Heart left ventricle (tissue), 16 donors: ENCODE measurements around the gene TNNI3K. TPM values are rescaled to one million over a fixed set of nuclear protein-coding genes. Genes with fewer than 3 reads are reported as not detected.

Experiments
- ATAC-seq, 4 donors: fragments of 200-7000 bp; cut with Tn5 transposase; one replicate each; pipeline ENCODE4 v1.9.1; 2020 to 2022; ENCODE audit warnings: moderate library complexity in 4 of 4, mild to moderate bottlenecking in 3 of 4, moderate number of reproducible peaks in 1 of 4
- DNase-seq, 5 donors: peaks; one replicate each; pipeline ENCODE4 v3.0.0-alpha.2; 2020
- H3K27ac ChIP-seq, 12 donors: fragments of 200-600 bp; sonication (generic) in 4 of 12; one replicate each; pipeline versions ENCODE4 v1.5.0 to v1.8.0; 2016 to 2022; ENCODE audit warnings: mild to moderate bottlenecking in 2 of 12
- H3K27me3 ChIP-seq, 9 donors: fragments of 200-600 bp; sonication (generic) in 2 of 9; one replicate each; pipeline versions ENCODE4 v1.5.1 to v1.8.0; 2016 to 2022; ENCODE audit warnings: mild to moderate bottlenecking in 3 of 9
- H3K36me3 ChIP-seq, 9 donors: fragments of 200-600 bp; sonication (generic) in 2 of 9; one replicate each; pipeline versions ENCODE4 v1.5.0 to v1.8.0; 2018 to 2022; ENCODE audit warnings: mild to moderate bottlenecking in 2 of 9
- H3K4me1 ChIP-seq, 12 donors: fragments of 200-600 bp; sonication (generic) in 4 of 12; one replicate each; pipeline versions ENCODE4 v1.5.0 to v1.8.0; 2016 to 2022; ENCODE audit warnings: mild to moderate bottlenecking in 3 of 12
- H3K4me3 ChIP-seq, 12 donors: fragments of 200-600 bp; sonication (generic) in 4 of 12; one replicate each; pipeline versions ENCODE4 v1.5.0 to v1.8.0; 2017 to 2022; ENCODE audit warnings: mild to moderate bottlenecking in 9 of 12, moderate library complexity in 4 of 12
- H3K9me3 ChIP-seq, 12 donors: fragments of 200-600 bp; sonication (generic) in 4 of 12; one replicate each; pipeline versions ENCODE4 v1.5.0 to v1.8.0; 2016 to 2022; ENCODE audit warnings: mild to moderate bottlenecking in 1 of 12
- CTCF ChIP-seq, 12 donors: fragments of 200-600 bp; sonication (generic) in 4 of 12; IDR thresholded peaks; one replicate each; pipeline versions ENCODE4 v1.5.0 to v1.8.0; 2018 to 2022; ENCODE audit warnings: antibody characterized with exemption in 12 of 12, mild to moderate bottlenecking in 5 of 12
- POLR2A ChIP-seq, 2 donors: fragments of 450-650 bp; IDR thresholded peaks; one replicate each; pipeline ENCODE4 v1.6.1; 2017; ENCODE audit warnings: antibody characterized with exemption in 2 of 2, mild to moderate bottlenecking in 2 of 2, moderate library complexity in 2 of 2
- WGBS, 4 donors: extraction: QIAGEN DNeasy Blood & Tissue Kit in 2 of 4; methylation state at CpG; one replicate each; pipeline versions ENCODE4 v1.1.5 to v1.1.7; 2013 to 2018; 5-methylcytosine and 5-hydroxymethylcytosine counted together
- intact Hi-C, 10 donors: fragments of 100-400 bp; cut with DNase I; formaldehyde crosslinking; loops; one replicate each; pipeline versions ENCODE4 v1.11.1 to v1.14.2; 2022
- polyA plus RNA-seq, 2 donors: library from polyadenylated mRNA; stranded (reverse); fragments of 200-250 nt; gene quantifications; one replicate each; pipeline ENCODE4 v1.2.3, GENCODE V29; 2013
- total RNA-seq, 9 donors: library from RNA; depleted of rRNA in 2 of 9; stranded (reverse); fragments of >200 nt in 2 of 9; fragmentation: NEBNext Ultra II Directional in 3 of 9; extraction: Animal tissue kit (Norgen Biotek cat#: 25700) in 3 of 9; gene quantifications; one replicate each; pipeline versions ENCODE4 v1.1.0 to v1.2.4, GENCODE V29; 2016 to 2023
- donor health status: ischemic (EF 13 %, LVEDD 7.1; RV severe dilation, severe dysfunction).
- donor health status: healthy with polysubstance abuse.
- donor health status: DM: no; HTN: yes; CAD: no.
- donor health status: DM: no; HTN: no; CAD: no.
- donor health status: ischemic (EF 25% LVEDD 6.9; RV normal size, moderate dysfunction).
- donor health status: ischemic (EF 25% LVEDD 5.7; RV mildly dilated, moderate dysfunction).
- donor health status: healthy.
- donor health status: DM: yes; HTN: yes; CAD: no.
- donor health status: ischemic (EF 35%, LVEDD 5.7; RV mildly dilated, moderate dysfunction).
- donor health status: nonischemic (EF 11% LVEDD 7.7; RV severe dilation, severe dysfunction).
- donor health status: DM: yes; HTN: yes; CAD: no.
- donor health status: PGD.
- donor health status: ischemic (EF 29% LVEDD 5.4; RV normal size, mild dysfunction).
- donor health status: nonischemic (EF 23%, LVEDD 6.1; RV moderate dilation, normal function).

The TNNI3K gene
- total and polyA plus RNA-seq, 11 donors = 11.5 to 108 (median 59.9) TPM

- TF ChIP-seq POLR2A (IDR thresholded peaks at IDR 0.05) (no peak), CTCF (IDR thresholded peaks at IDR 0.05) (no peak)
- DNase-seq = no peak
- Histone ChIP-seq H3K4me3 (no peak overlapping the region), H3K27ac (peak overlapping the region in 5 of 12 donors; percentile 23 to 69 (median 45)), H3K4me1 (peaks cover 0 to 32% (median 7%) of the 10 kb centered on the region in 12 donors), H3K9me3 (no peaks in the 10 kb centered on the region), H3K36me3 (peaks cover 0 to 2% (median 0%) of the 10 kb centered on the region in 9 donors), H3K27me3 (no peaks in the 10 kb centered on the region)
- 44 to 56% (median 53%) methylated on average over 4 of the region's 4 CpGs for WGBS, 4 donors
- ATAC-seq = peak in 1 of 4 donors; percentile 27
- intact Hi-C loops = no loop called here
These were observed 187.5 kb downstream of the TNNI3K start for GRCh38 chr1:74422421-74423292.

GRCh38 chr1:74423471-74423870, 188.3 kb downstream of the TNNI3K start:
- 88 to 94% (median 91%) methylated on average over 2 of the region's 2 CpGs for WGBS, 4 donors
- DNase-seq = no peak
- H3K27ac ChIP-seq = peak overlapping the region in 1 of 12 donors; percentile 23
- no peak for ATAC-seq
- no peaks in the 10 kb centered on the region for H3K36me3 ChIP-seq
- TF ChIP-seq POLR2A (IDR thresholded peaks at IDR 0.05) (no peak), CTCF (IDR thresholded peaks at IDR 0.05) (no peak)
- intact Hi-C loops = no loop called here
- peaks cover 0 to 32% (median 7%) of the 10 kb centered on the region in 12 donors for H3K4me1 ChIP-seq
- no peak overlapping the region for H3K4me3 ChIP-seq
- H3K9me3 ChIP-seq = no peaks in the 10 kb centered on the region
- H3K27me3 ChIP-seq = no peaks in the 10 kb centered on the region

- ATAC-seq (peak; percentile 40 to 74 (median 66)), DNase-seq (no peak)
- Histone ChIP-seq H3K4me3 (no peak overlapping the region), H3K27me3 (no peaks in the 10 kb centered on the region), H3K4me1 (peaks cover 0 to 27% (median 5%) of the 10 kb centered on the region in 12 donors), H3K27ac (peak overlapping the region; percentile 17 to 78 (median 62)), H3K9me3 (no peaks in the 10 kb centered on the region), H3K36me3 (no peaks in the 10 kb centered on the region)
- TF ChIP-seq POLR2A (IDR thresholded peaks at IDR 0.05) (no peak), CTCF (IDR thresholded peaks at IDR 0.05) (no peak)
- intact Hi-C loops = loop anchor here in 2 of 10 donors (5.0 kb wide), 2 partner anchors 33 to 43 kb away; no protein-coding TSS in a partner anchor
- WGBS, 4 donors = 57 to 62% (median 60%) methylated on average over 6 of the region's 6 CpGs
These were observed 190.5 kb downstream of the TNNI3K start for GRCh38 chr1:74425676-74426075.

GRCh38 chr1:74426208-74426937, 191.2 kb downstream of the TNNI3K start:
- DNase-seq = no peak
- TF ChIP-seq POLR2A (IDR thresholded peaks at IDR 0.05) (no peak), CTCF (IDR thresholded peaks at IDR 0.05) (no peak)
- no peaks in the 10 kb centered on the region for H3K9me3 ChIP-seq
- ATAC-seq = peak; percentile 17 to 53 (median 44)
- WGBS, 4 donors = 23 to 27% (median 24%) methylated on average over 7 of the region's 7 CpGs
- H3K36me3 ChIP-seq = no peaks in the 10 kb centered on the region
- no peaks in the 10 kb centered on the region for H3K27me3 ChIP-seq
- peaks cover 0 to 31% (median 5%) of the 10 kb centered on the region in 12 donors for H3K4me1 ChIP-seq
- H3K4me3 ChIP-seq = no peak overlapping the region
- intact Hi-C loops = loop anchor here in 2 of 10 donors (5.0 kb wide), 2 partner anchors 34 to 44 kb away; no protein-coding TSS in a partner anchor
- peak overlapping the region; percentile 17 to 78 (median 62) for H3K27ac ChIP-seq
